Stomach (tissue), 4 donors: ENCODE results near the gene SPAG16.

ENCODE experiments used
- EP300 ChIP-seq: sonication (generic); formaldehyde crosslinking; IDR thresholded peaks from one replicate; pipeline ENCODE4 v1.6.1; 2017; ENCODE audit warnings: antibody characterized with exemption
- POLR2AphosphoS5 ChIP-seq, 3 donors: sonication (generic); formaldehyde crosslinking; IDR thresholded peaks; one replicate each; pipeline ENCODE4 v1.6.1; 2016; ENCODE audit warnings: antibody characterized with exemption in 3 of 3
- TF ChIP-seq, protein P1 (sequence below), 7 experiments: fragments of 450-650 bp in 4 of 7; fragments of 200-600 bp in 3 of 7; sonication (generic) in 3 of 7; IDR thresholded peaks; one replicate each; pipeline ENCODE4 v1.5.1; 2016 to 2019; ENCODE audit warnings: antibody characterized with exemption in 7 of 7, control low read depth in 2 of 7, mild to moderate bottlenecking in 1 of 7

DNA sequence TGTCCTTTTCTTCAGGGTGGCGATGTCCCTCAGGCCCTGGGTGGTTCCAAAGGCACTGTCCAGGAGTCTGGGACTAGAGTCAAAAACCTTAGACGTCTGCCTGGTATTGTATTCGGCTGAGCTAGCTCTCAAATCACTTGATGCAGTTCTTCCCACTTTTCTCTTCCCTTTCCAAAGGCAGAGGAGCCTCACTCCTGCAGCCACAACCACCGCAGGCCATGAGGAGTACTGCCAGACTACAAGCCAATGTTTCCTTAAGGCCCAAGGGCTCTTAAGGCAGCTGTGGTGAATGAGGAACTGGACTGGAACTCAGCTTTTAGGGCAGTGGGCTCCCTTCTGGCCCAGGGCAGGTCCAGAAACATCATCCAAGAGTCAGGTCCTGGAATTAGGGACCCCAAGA lies 360.7 kb downstream of the SPAG16 start:
- TF ChIP-seq, protein P1, sequence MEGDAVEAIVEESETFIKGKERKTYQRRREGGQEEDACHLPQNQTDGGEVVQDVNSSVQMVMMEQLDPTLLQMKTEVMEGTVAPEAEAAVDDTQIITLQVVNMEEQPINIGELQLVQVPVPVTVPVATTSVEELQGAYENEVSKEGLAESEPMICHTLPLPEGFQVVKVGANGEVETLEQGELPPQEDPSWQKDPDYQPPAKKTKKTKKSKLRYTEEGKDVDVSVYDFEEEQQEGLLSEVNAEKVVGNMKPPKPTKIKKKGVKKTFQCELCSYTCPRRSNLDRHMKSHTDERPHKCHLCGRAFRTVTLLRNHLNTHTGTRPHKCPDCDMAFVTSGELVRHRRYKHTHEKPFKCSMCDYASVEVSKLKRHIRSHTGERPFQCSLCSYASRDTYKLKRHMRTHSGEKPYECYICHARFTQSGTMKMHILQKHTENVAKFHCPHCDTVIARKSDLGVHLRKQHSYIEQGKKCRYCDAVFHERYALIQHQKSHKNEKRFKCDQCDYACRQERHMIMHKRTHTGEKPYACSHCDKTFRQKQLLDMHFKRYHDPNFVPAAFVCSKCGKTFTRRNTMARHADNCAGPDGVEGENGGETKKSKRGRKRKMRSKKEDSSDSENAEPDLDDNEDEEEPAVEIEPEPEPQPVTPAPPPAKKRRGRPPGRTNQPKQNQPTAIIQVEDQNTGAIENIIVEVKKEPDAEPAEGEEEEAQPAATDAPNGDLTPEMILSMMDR (IDR thresholded peaks at IDR 0.05) = no peak
- no peak for TF ChIP-seq EP300
- no peak for TF ChIP-seq POLR2AphosphoS5 (IDR thresholded peaks at IDR 0.05)
